Mesenchymal stem cell (in vitro differentiated cells and primary cell): ENCODE data around the gene DNAJB6.

Source experiments
- DNase-seq: peaks from one replicate; pipeline ENCODE4 v3.0.0-alpha.2; 2013
- H2AFZ ChIP-seq: one replicate; pipeline ENCODE4 v1.6.1; 2013; ENCODE audit warnings: low read depth, mild to moderate bottlenecking, control low read depth, inconsistent platforms, low read length, moderate library complexity
- H2AK5ac ChIP-seq: 2 replicates; pipeline ENCODE4 v1.6.1; 2013; ENCODE audit warnings: low read length, moderate library complexity, mild to moderate bottlenecking, inconsistent platforms; ENCODE audit not compliant: severe bottlenecking
- H2BK120ac ChIP-seq: one replicate; pipeline ENCODE4 v1.6.1; 2013; ENCODE audit warnings: low read depth, mild to moderate bottlenecking, inconsistent platforms, low read length, moderate library complexity
- H2BK12ac ChIP-seq, 2 experiments: one replicate each; pipeline ENCODE4 v1.6.1; 2013; ENCODE audit warnings: inconsistent platforms in 2 of 2, low read length in 2 of 2, mild to moderate bottlenecking in 2 of 2, moderate library complexity in 2 of 2, control low read depth in 1 of 2
- H2BK15ac ChIP-seq: one replicate; pipeline ENCODE4 v1.6.1; 2013; ENCODE audit warnings: mild to moderate bottlenecking, low read depth, inconsistent platforms; ENCODE audit not compliant: poor library complexity, severe bottlenecking
- H2BK5ac ChIP-seq: 2 replicates; pipeline ENCODE4 v1.6.1; 2013; ENCODE audit warnings: low read depth, mild to moderate bottlenecking, low read length, control low read depth, inconsistent platforms; ENCODE audit not compliant: poor library complexity, severe bottlenecking
- H3K14ac ChIP-seq, 2 experiments: one replicate each; pipeline ENCODE4 v1.6.1; 2013; ENCODE audit warnings: inconsistent platforms in 2 of 2, low read length in 2 of 2, control low read depth in 1 of 2, mild to moderate bottlenecking in 1 of 2, moderate library complexity in 1 of 2
- H3K18ac ChIP-seq, 2 experiments: one replicate each; pipeline ENCODE4 v1.6.1; 2013; ENCODE audit warnings: inconsistent platforms in 2 of 2, low read length in 2 of 2, control low read depth in 1 of 2, low read depth in 1 of 2, mild to moderate bottlenecking in 1 of 2
- H3K23ac ChIP-seq, 2 experiments: one replicate each; pipeline ENCODE4 v1.6.1; 2013; ENCODE audit warnings: inconsistent platforms in 2 of 2, low read length in 2 of 2, mild to moderate bottlenecking in 2 of 2, moderate library complexity in 2 of 2, control low read depth in 1 of 2
- H3K27ac ChIP-seq: 2 replicates; pipeline ENCODE4 v1.5.1; 2013; ENCODE audit warnings: mild to moderate bottlenecking, moderate library complexity, low read length, control low read depth, inconsistent platforms; ENCODE audit not compliant: poor library complexity, severe bottlenecking
- H3K27me3 ChIP-seq, 2 experiments: 2 replicates each; pipeline versions ENCODE4 v1.6.1 to v1.7.0; 2013; ENCODE audit warnings: low read length in 2 of 2, mild to moderate bottlenecking in 2 of 2, moderate library complexity in 2 of 2, control low read depth in 1 of 2, inconsistent platforms in 1 of 2; ENCODE audit not compliant: control insufficient read depth in 1 of 2, insufficient read depth in 1 of 2
- H3K36me3 ChIP-seq, 2 experiments: 2 replicates each; pipeline versions ENCODE4 v1.6.1 to v1.7.0; 2013; ENCODE audit warnings: low read length in 2 of 2, control low read depth in 1 of 2, inconsistent platforms in 1 of 2, low read depth in 1 of 2, mild to moderate bottlenecking in 1 of 2; ENCODE audit not compliant: insufficient read depth in 2 of 2, control insufficient read depth in 1 of 2
- H3K4ac ChIP-seq, 2 experiments: one replicate each; pipeline ENCODE4 v1.6.1; 2013; ENCODE audit warnings: inconsistent platforms in 2 of 2, low read length in 2 of 2, mild to moderate bottlenecking in 2 of 2, moderate library complexity in 2 of 2, control low read depth in 1 of 2, low read depth in 1 of 2
- H3K4me1 ChIP-seq: 2 replicates; pipeline ENCODE4 v1.6.1; 2013; ENCODE audit warnings: low read depth, low read length, control low read depth; ENCODE audit not compliant: control insufficient read depth, insufficient read depth
- H3K4me2 ChIP-seq: 2 replicates; pipeline ENCODE4 v1.6.1; 2013; ENCODE audit warnings: low read length, mild to moderate bottlenecking, inconsistent platforms; ENCODE audit not compliant: poor library complexity, severe bottlenecking
- H3K4me3 ChIP-seq, 2 experiments: 2 replicates each; pipeline versions ENCODE4 v1.5.1 to v1.7.0; 2013; ENCODE audit warnings: low read length in 2 of 2, mild to moderate bottlenecking in 2 of 2, control low read depth in 1 of 2, low read depth in 1 of 2; ENCODE audit not compliant: insufficient read depth in 1 of 2
- H3K79me1 ChIP-seq: replicated peaks from 2 replicates; pipeline ENCODE4 v1.6.1; 2013; ENCODE audit warnings: mild to moderate bottlenecking, control low read depth, low read length, inconsistent platforms; ENCODE audit not compliant: poor library complexity, severe bottlenecking
- H3K9ac ChIP-seq: 2 replicates; pipeline ENCODE4 v1.7.0; 2013; ENCODE audit warnings: mild to moderate bottlenecking, low read length, moderate library complexity
- H3K9me3 ChIP-seq: 2 replicates; pipeline ENCODE4 v1.7.0; 2013; ENCODE audit warnings: mild to moderate bottlenecking, low read length; ENCODE audit not compliant: control insufficient read depth
- H4K8ac ChIP-seq: one replicate; pipeline ENCODE4 v1.6.1; 2013; ENCODE audit warnings: inconsistent platforms, mild to moderate bottlenecking, low read length, moderate library complexity
- H4K91ac ChIP-seq: one replicate; pipeline ENCODE4 v1.6.1; 2013; ENCODE audit warnings: mild to moderate bottlenecking, low read length, inconsistent platforms
- WGBS: methylation state at CpG from one replicate; pipeline ENCODE4 v1.1.7; 2013; ENCODE audit warnings: mixed read lengths; 5-methylcytosine and 5-hydroxymethylcytosine counted together

DNAJB6 gene

GRCh38 chr7:157310676-157311185, 26.1 kb upstream of the DNAJB6 start:
- Histone ChIP-seq H3K4me1 (peaks cover 21% of the 10 kb centered on the region), H3K4ac (peak overlapping the region; percentile 73 to 85), H3K36me3 (no peaks in the 10 kb centered on the region), H4K91ac (peak overlapping the region; percentile 65), H3K9me3 (no peaks in the 10 kb centered on the region), H2BK12ac (peak overlapping the region; percentile 81 to 95), H3K27ac (peak overlapping the region; percentile 99), H4K8ac (peak overlapping the region; percentile 84), H3K9ac (peak overlapping the region; percentile 55), H3K27me3 (no peaks in the 10 kb centered on the region), H3K79me1 (no peaks in the 10 kb centered on the region), H3K4me2 (no peak overlapping the region), H2BK15ac (no peak overlapping the region), H3K4me3 (no peak overlapping the region), H2AFZ (no peak overlapping the region), H3K14ac (no peak overlapping the region), H2AK5ac (peak overlapping the region; percentile 100), H2BK5ac (peak overlapping the region; percentile 95), H3K23ac (no peak overlapping the region), H2BK120ac (no peak overlapping the region), H3K18ac (peak overlapping the region; percentile 57 to 61)
- 63% methylated on average over 7 of the region's 7 CpGs for WGBS
- peak; percentile 48 for DNase-seq

- 92% methylated on average over 6 of the region's 7 CpGs for WGBS
- Histone ChIP-seq H3K14ac (no peak overlapping the region), H2BK5ac (no peak overlapping the region), H3K27me3 (no peaks in the 10 kb centered on the region), H2BK12ac (no peak overlapping the region), H3K4me1 (peaks cover 20% of the 10 kb centered on the region), H2AK5ac (no peak overlapping the region), H2BK120ac (no peak overlapping the region), H3K36me3 (no peaks in the 10 kb centered on the region), H3K79me1 (no peaks in the 10 kb centered on the region), H3K4me3 (no peak overlapping the region), H3K9me3 (no peaks in the 10 kb centered on the region), H3K27ac (no peak overlapping the region), H2BK15ac (no peak overlapping the region), H4K8ac (no peak overlapping the region), H3K9ac (no peak overlapping the region), H3K4me2 (no peak overlapping the region), H3K18ac (no peak overlapping the region), H3K23ac (no peak overlapping the region), H3K4ac (no peak overlapping the region), H4K91ac (no peak overlapping the region), H2AFZ (no peak overlapping the region)
- no peak for DNase-seq
These were observed 23.9 kb upstream of the DNAJB6 start for GRCh38 chr7:157312941-157313340.

GRCh38 chr7:157313645-157314044, 23.2 kb upstream of the DNAJB6 start:
- Histone ChIP-seq H2AK5ac (no peak overlapping the region), H4K91ac (no peak overlapping the region), H3K27me3 (no peaks in the 10 kb centered on the region), H3K4ac (no peak overlapping the region), H3K14ac (no peak overlapping the region), H3K36me3 (no peaks in the 10 kb centered on the region), H3K23ac (no peak overlapping the region), H3K18ac (no peak overlapping the region), H2AFZ (no peak overlapping the region), H3K4me3 (no peak overlapping the region), H3K27ac (no peak overlapping the region), H2BK120ac (no peak overlapping the region), H4K8ac (no peak overlapping the region), H2BK5ac (no peak overlapping the region), H3K4me2 (no peak overlapping the region), H2BK12ac (no peak overlapping the region), H3K9ac (no peak overlapping the region), H3K4me1 (peaks cover 24% of the 10 kb centered on the region), H3K79me1 (no peaks in the 10 kb centered on the region), H2BK15ac (no peak overlapping the region), H3K9me3 (no peaks in the 10 kb centered on the region)
- DNase-seq = no peak
- 98% methylated on average over 15 of the region's 15 CpGs for WGBS

GRCh38 chr7:157318015-157318706, 18.6 kb upstream of the DNAJB6 start:
- Histone ChIP-seq H3K4me2 (no peak overlapping the region), H3K4ac (no peak overlapping the region), H3K9ac (peak overlapping the region; percentile 41), H3K14ac (no peak overlapping the region), H2AK5ac (peak overlapping the region; percentile 44), H3K27ac (no peak overlapping the region), H2BK15ac (no peak overlapping the region), H3K36me3 (no peaks in the 10 kb centered on the region), H4K8ac (peak overlapping the region; percentile 12), H3K23ac (no peak overlapping the region), H2BK5ac (no peak overlapping the region), H2AFZ (peak overlapping the region; percentile 47), H2BK12ac (no peak overlapping the region), H2BK120ac (peak overlapping the region; percentile 49), H3K18ac (peak overlapping the region in 1 of 2 experiments; percentile 54), H3K79me1 (no peaks in the 10 kb centered on the region), H4K91ac (peak overlapping the region; percentile 7), H3K4me3 (no peak overlapping the region), H3K9me3 (no peaks in the 10 kb centered on the region), H3K27me3 (no peaks in the 10 kb centered on the region), H3K4me1 (peaks cover 13% of the 10 kb centered on the region)
- peak; percentile 33 for DNase-seq
- 86% methylated on average over 13 of the region's 14 CpGs for WGBS
